Measurements from ENCODE around the gene CTDSPL2. TPM values are rescaled to one million over a fixed set of nuclear protein-coding genes. Genes with fewer than 3 reads are reported as not detected.

Gene CTDSPL2
- total and polyA plus RNA-seq, 2 of the 8 experiments (the other 6 are each of a cell fraction or from before 2014, with no cell fraction given), result 25.2 to 64.7 TPM

GRCh38 chr15:44519537-44519936, 92.1 kb downstream of the CTDSPL2 start:
- no peak for TF ChIP-seq SRF (IDR thresholded peaks at IDR 0.05; ENCODE audit: low read depth, low read length)
- no peak for TF ChIP-seq RXRA (IDR thresholded peaks at IDR 0.05; ENCODE audit: insufficient read depth, low read depth, low read length)
- no peak for TF ChIP-seq TCF12 (IDR thresholded peaks at IDR 0.05; ENCODE audit: low read depth, low read length)
- no peak for TF ChIP-seq SUZ12 (IDR thresholded peaks at IDR 0.05; ENCODE audit: low read length)
- no peak for TF ChIP-seq SP1 (IDR thresholded peaks at IDR 0.05; ENCODE audit: low read depth, low read length)
- TF ChIP-seq EP300 (IDR thresholded peaks at IDR 0.05; ENCODE audit: borderline replicate concordance in 1 of 2, low read depth in 2 of 2, low read length in 2 of 2), result no peak
- no peak for TF ChIP-seq ATF3 (IDR thresholded peaks at IDR 0.05; ENCODE audit: insufficient read depth, low read depth, low read length)
- no peak for TF ChIP-seq HDAC6 (IDR thresholded peaks at IDR 0.05; ENCODE audit: low read depth, low read length)
- TF ChIP-seq BACH1 (IDR thresholded peaks at IDR 0.05; ENCODE audit: low read length), result no peak
- no peak overlapping the region for H3K56ac ChIP-seq (replicated peaks; ENCODE audit: insufficient read length, low read depth, low read length)
- no peak overlapping the region for H3K4ac ChIP-seq (replicated peaks; ENCODE audit: insufficient read length, low read depth, low read length)
- no peaks in the 10 kb centered on the region for H3K79me1 ChIP-seq (ENCODE audit: low read depth, low read length)
- no peak overlapping the region for H2BK120ac ChIP-seq (replicated peaks; ENCODE audit: low read depth, low read length)
- H3K23me2 ChIP-seq (ENCODE audit: low read depth, low read length), result no peaks in the 10 kb centered on the region
- FAIRE-seq, result no peak
- H3K36me3 ChIP-seq (ENCODE audit: control insufficient read depth in 2 of 4, insufficient read depth in 4 of 4, low read length in 3 of 4), result peaks cover 2 to 53% (median 21%) of the 10 kb centered on the region in 4 experiments; a peak in 6 of 8 replicates
- 89% methylated on average over 6 of the region's 6 CpGs; no CpG with 5 or more reads in 1 of the 2 experiments for WGBS, 2 experiments (ENCODE audit: extremely low coverage in 1 of 2, insufficient coverage in 1 of 2, insufficient read length in 1 of 2, insufficient replicate concordance in 2 of 2, low coverage in 1 of 2, low lambda C conversion rate in 2 of 2, missing lambda C conversion rate in 1 of 2)
- ChIA-PET POLR2A (ENCODE audit: partially characterized antibody) (no interaction called here), CTCF (ENCODE audit: partially characterized antibody) (interaction anchor here (0.8 to 1.5 kb wide), 3 partner anchors 9 to 79 kb away, joined by 3 to 4 read pairs (median 3); no protein-coding TSS in a partner anchor)
- no peaks in the 10 kb centered on the region for H3K9me3 ChIP-seq (ENCODE audit: insufficient read depth in 2 of 2, low read depth in 1 of 2, low read length in 1 of 2)
- no peak for DNase-seq (ENCODE audit: low read depth in 1 of 2, low spot score in 2 of 2)
- H4K5ac ChIP-seq (ENCODE audit: insufficient read length, low read depth, low read length), result no peak overlapping the region
- H4K20me1 ChIP-seq (replicated peaks in 1 of 2; ENCODE audit: control insufficient read depth in 1 of 2, insufficient read depth in 2 of 2, low read length in 2 of 2), result no peaks in the 10 kb centered on the region
- no peak overlapping the region for H2BK20ac ChIP-seq (ENCODE audit: low read length)
- no peak overlapping the region for H2AFZ ChIP-seq (ENCODE audit: low read length)
- no peak overlapping the region for H2BK15ac ChIP-seq (ENCODE audit: low read length)
- H4K8ac ChIP-seq (ENCODE audit: extremely low read depth, insufficient read depth, low read length), result no peak overlapping the region
- no peak overlapping the region for H4K91ac ChIP-seq (replicated peaks; ENCODE audit: insufficient read length, low read length)
- no peaks in the 10 kb centered on the region for H3K27me3 ChIP-seq (replicated peaks in 1 of 4; ENCODE audit: control insufficient read depth in 3 of 4, extremely low read depth in 1 of 4, insufficient read depth in 3 of 4, low read length in 3 of 4)
- H3K18ac ChIP-seq (ENCODE audit: extremely low read depth, low read length), result no peak overlapping the region
- no peak overlapping the region for H2AK5ac ChIP-seq (ENCODE audit: low read depth, low read length)
- H2BK12ac ChIP-seq (ENCODE audit: low read depth, low read length), result no peak overlapping the region
- H3K9ac ChIP-seq (replicated peaks in 1 of 4; ENCODE audit: extremely low read depth in 1 of 4, low read depth in 3 of 4, low read length in 3 of 4), result no peak overlapping the region
- H3K14ac ChIP-seq (ENCODE audit: insufficient read length), result no peak overlapping the region
- H2BK5ac ChIP-seq (ENCODE audit: low read depth, low read length), result no peak overlapping the region
- H3K79me2 ChIP-seq (ENCODE audit: control insufficient read depth in 1 of 2, insufficient read depth in 2 of 2, low read length in 2 of 2), result no peaks in the 10 kb centered on the region
- no peak overlapping the region for H3K27ac ChIP-seq (ENCODE audit: low read depth, low read length)
- no peaks in the 10 kb centered on the region for H3K4me1 ChIP-seq (replicated peaks in 1 of 4; ENCODE audit: control insufficient read depth in 3 of 4, insufficient read depth in 4 of 4, low read length in 3 of 4)
- H3K23ac ChIP-seq (ENCODE audit: insufficient read length), result no peak overlapping the region
- H3K4me3 ChIP-seq (ENCODE audit: extremely low read depth in 1 of 4, insufficient read depth in 2 of 4, low read depth in 3 of 4, low read length in 4 of 4), result no peak overlapping the region
- no peak overlapping the region for H3K4me2 ChIP-seq (ENCODE audit: insufficient read depth in 1 of 2, low read depth in 2 of 2, low read length in 2 of 2)
